ENCODE data around the gene DOCK7.

- TF ChIP-seq POLR2A (IDR thresholded peaks at IDR 0.05) (no peak), CTCF (IDR thresholded peaks at IDR 0.05) (no peak)
Measured at GRCh38 chr1:62706985-62707743, 19.0 kb upstream of the DOCK7 start.

All from body of pancreas (tissue), 4 donors.